GM18951 (cell line): ENCODE measurements around the gene WDR11.

ENCODE experiments used
- POLR2A ChIP-seq: IDR thresholded peaks from 4 replicates; pipeline ENCODE4 v1.6.1; 2011; ENCODE audit warnings: mild to moderate bottlenecking; ENCODE audit not compliant: insufficient read length, insufficient read depth; ENCODE audit errors: extremely low read depth
- in situ Hi-C: fragments of 300-500 bp; cut with MboI; formaldehyde crosslinking; loops from one replicate; pipeline ENCODE4 v1.12.0; 2022; ENCODE audit warnings: low sequenced_read_pairs, mixed read lengths, inconsistent platforms; ENCODE audit not compliant: unreplicated experiment

WDR11 gene

DNA sequence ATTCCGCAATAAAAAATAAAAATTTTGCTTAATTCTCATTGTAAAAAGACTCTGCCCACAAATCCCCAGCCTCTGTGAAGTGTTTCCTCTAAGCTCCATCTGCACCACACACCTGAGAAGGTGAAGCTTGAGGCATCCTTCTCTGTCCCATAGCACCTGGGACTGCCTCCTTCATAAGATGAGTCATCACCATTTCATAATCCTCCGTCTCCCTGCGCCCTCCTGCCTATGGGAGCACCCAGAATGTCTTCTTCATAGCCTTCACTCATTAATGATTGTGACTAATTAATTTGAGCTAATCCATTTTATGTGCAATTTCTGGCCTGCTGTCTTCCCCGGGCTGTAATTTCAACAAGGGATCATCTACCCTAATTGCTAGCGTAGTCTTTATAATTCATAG lies 90.3 kb downstream of the WDR11 start:
- TF ChIP-seq POLR2A = no peak
- in situ Hi-C loops = loop anchor here (25.0 kb wide), 3 partner anchors 671 to 946 kb away; no protein-coding TSS in a partner anchor

DNA sequence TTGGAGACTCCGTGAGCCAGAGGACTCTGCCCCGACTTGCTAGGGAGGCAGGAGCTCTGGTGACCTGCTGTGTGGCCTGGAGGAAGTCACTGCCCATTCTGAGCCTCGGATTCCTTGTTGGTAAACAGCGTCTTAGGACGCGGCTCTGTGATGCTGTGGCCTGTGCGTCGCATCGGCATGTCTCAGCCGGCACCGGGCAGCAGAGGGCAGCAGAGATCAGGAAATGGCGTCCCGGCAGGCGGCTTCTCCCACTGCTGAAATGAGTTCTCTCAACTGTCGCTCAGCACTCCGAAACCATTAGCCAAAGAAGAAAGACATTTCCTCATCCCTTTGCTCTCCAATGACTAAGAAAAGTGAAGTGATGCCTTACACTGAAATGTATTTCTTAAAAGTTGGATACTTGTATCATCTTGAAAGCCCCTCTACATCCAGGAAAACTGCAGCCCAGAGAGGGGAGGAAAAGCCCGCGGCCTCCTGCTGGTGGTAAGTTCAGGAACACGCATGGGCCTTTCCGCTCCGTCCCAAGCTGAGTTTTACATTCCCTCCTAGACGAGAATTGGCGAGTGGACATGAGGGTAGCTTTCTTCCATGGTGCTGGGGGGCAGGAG lies 91.7 kb downstream of the WDR11 start:
- TF ChIP-seq POLR2A = no peak
- in situ Hi-C loops = loop anchor here (25.0 kb wide), 3 partner anchors 669 to 944 kb away; no protein-coding TSS in a partner anchor

- TF ChIP-seq POLR2A = no peak
- in situ Hi-C loops = loop anchor here (25.0 kb wide), 3 partner anchors 669 to 944 kb away; no protein-coding TSS in a partner anchor
Measured at GRCh38 chr10:120943542-120943941, 92.4 kb downstream of the WDR11 start.

DNA sequence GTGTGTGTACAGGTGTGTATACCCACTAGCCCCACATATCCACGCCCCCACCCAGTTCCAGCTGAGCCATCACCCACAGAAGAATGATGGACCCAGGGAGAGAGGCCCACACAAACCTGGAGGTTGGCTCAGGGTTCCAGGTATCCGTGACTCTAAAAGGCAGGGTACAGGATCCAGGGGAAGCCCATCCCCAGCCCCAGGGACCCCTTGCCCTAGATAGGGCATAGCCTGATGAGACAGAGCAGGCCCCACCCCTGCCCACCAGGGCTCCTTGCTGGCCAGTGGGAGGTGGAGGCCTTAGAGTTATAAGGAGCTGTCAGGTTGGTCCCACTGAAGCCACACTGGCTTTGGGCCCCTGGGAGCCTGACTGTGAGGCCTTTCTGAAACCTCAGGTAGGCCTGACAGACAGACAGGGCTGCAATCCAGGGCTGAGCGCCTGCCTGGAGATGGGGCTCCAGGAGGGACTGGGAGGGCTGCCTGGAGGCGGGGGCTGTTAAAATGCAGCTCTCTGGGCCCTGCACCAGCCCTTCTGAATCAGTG lies 93.5 kb downstream of the WDR11 start:
- no peak for TF ChIP-seq POLR2A
- in situ Hi-C loops = loop anchor here (25.0 kb wide), 3 partner anchors 668 to 943 kb away; no protein-coding TSS in a partner anchor

DNA sequence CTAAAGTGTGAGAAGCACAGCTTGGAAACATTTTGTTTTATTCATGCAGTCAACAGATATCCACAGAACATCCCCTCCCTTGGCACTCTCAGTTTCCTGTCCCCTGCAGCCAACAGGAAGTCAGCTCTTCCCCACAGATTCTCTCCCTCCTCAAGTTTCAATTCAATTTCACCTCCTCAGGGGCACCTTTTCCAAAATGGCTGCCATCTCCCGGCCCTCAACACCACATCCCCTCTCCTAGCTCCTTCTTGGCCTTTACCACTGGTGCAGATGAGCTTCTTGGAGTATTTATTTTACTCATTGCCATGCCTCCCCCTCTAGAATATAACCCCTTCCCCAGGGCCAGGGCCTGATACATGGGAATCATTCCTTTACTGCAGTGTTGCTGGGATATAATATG lies 94.0 kb downstream of the WDR11 start:
- in situ Hi-C loops = loop anchor here (25.0 kb wide), 3 partner anchors 667 to 942 kb away; no protein-coding TSS in a partner anchor

DNA sequence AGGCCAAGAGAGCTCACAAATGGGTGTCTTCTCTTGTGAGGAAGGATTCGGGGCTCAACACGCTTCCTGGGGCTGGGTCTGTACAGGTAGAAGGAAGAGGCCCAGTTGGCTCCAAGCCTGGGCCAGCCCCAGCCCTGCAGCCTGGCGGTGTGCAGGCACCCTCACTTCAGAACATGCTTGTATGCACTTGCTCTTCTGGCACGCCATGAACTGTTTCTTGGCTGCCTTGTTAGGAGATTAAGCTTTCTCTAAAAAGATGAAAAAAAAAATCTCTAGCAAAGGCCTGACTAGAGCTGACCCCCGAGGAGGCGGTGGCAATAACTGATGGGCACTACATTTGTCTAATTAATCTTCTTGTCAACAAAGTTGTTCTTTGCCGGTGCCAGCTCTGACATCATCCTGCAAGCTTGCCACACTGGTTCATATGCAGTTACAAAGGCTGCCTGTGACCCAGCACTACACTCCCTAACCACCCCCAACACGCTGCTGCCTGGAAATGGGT lies 94.7 kb downstream of the WDR11 start:
- TF ChIP-seq POLR2A = no peak
- in situ Hi-C loops = loop anchor here (25.0 kb wide), 3 partner anchors 666 to 941 kb away; no protein-coding TSS in a partner anchor

More for the DNA sequence above, 94.0 kb downstream of the WDR11 start:
- TF ChIP-seq POLR2A = no peak

- no peak for TF ChIP-seq POLR2A
- in situ Hi-C loops = loop anchor here (25.0 kb wide), 3 partner anchors 666 to 941 kb away; no protein-coding TSS in a partner anchor
Measured at GRCh38 chr10:120946497-120946896, 95.3 kb downstream of the WDR11 start.

- in situ Hi-C loops = loop anchor here (25.0 kb wide), 3 partner anchors 663 to 938 kb away; no protein-coding TSS in a partner anchor
Measured at GRCh38 chr10:120948889-120949608, 97.9 kb downstream of the WDR11 start.

DNA sequence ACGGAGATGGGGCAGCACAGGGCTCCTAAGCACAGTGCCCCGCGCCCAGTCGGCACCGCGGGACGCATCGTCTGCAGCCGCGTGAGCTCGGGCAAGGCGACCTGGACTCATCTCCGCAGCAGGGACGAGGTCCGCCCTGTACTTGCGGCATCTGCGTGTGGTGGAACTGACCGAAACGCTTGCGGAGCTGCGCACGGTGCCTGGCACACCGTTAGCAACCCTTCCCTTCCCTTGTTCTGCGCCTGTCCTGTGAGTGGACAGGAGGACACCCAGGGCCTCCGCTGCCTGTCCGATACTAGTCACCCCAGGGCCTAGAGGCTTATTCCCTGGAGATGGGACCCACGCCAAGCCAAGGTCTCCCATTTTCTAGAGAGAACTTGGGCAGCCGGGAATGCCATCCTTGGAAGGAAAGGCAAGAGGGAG lies 98.5 kb downstream of the WDR11 start:
- no peak for TF ChIP-seq POLR2A
- in situ Hi-C loops = loop anchor here (25.0 kb wide), 3 partner anchors 663 to 938 kb away; no protein-coding TSS in a partner anchor

More at GRCh38 chr10:120948889-120949608, 97.9 kb downstream of the WDR11 start:
- no peak for TF ChIP-seq POLR2A

DNA sequence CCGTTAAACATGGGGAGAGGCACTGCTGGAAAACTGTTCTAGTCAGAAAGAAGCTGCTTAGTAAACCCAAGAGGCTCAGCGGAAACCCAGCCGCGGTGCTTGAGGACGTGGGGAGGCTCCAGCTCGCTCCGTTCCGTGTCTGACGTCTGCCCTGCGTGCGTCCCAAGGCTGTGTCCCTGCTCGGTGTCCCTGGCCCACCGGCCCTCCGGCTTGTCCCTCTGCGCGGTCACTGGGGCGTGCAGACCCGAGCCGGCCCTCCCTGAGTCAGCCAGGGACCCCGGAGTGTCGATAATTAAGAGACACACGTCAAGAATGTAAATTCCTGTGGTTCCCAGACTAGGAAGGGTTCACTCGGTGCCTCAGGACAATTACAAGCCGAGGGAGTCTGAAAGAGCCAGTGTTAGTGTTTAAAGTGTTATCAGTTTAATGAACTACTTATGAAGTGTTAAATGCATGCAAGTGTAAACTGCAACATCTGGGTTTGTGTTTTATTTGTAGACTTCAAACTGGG lies 98.9 kb downstream of the WDR11 start:
- TF ChIP-seq POLR2A = no peak
- in situ Hi-C loops = no loop called here

GRCh38 chr10:120951288-120951687 lies 100.1 kb downstream of the WDR11 start:
- TF ChIP-seq POLR2A = no peak
- in situ Hi-C loops = no loop called here

- TF ChIP-seq POLR2A = no peak
- in situ Hi-C loops = no loop called here
Measured at GRCh38 chr10:120953897-120954296, 102.7 kb downstream of the WDR11 start.
